WTC11 (cell line): ENCODE measurements around the gene CCL2. TPM values are rescaled to one million over a fixed set of nuclear protein-coding genes. Genes with fewer than 3 reads are reported as not detected.

ENCODE experiments used
- ATAC-seq: fragments of 200-7000 bp; cut with Tn5 transposase; 2 replicates; pipeline ENCODE4 v1.10.0; 2021; ENCODE audit warnings: mild to moderate bottlenecking, moderate library complexity
- CTCF ChIA-PET: fragments of 300-600 bp; sonication (Branson Sonifier 250); formaldehyde crosslinking; loops from one replicate; lab custom pipeline; 2021; ENCODE audit warnings: antibody characterized with exemption; lab: Charles Lee
- POLR2A ChIA-PET: fragments of 350-600 bp; sonication (Branson Sonifier 250); formaldehyde crosslinking; loops from one replicate; lab custom pipeline; 2021; ENCODE audit warnings: antibody characterized with exemption; lab: Charles Lee
- DNase-seq: peaks from one replicate; pipeline ENCODE4 v3.0.0; 2021; ENCODE audit warnings: low spot score
- H3K27ac Mint-ChIP-seq: 2 replicates; pipeline ENCODE4 v1.8.0; 2021; ENCODE audit warnings: mixed read lengths
- H3K27me3 Mint-ChIP-seq: 2 replicates; pipeline ENCODE4 v1.8.0; 2021; ENCODE audit warnings: low read depth, mild to moderate bottlenecking, moderate library complexity, mixed read lengths
- H3K36me3 Mint-ChIP-seq: 2 replicates; pipeline ENCODE4 v1.8.0; 2021; ENCODE audit warnings: mixed read lengths
- H3K4me1 Mint-ChIP-seq: 2 replicates; pipeline ENCODE4 v1.8.0; 2022; ENCODE audit warnings: mixed read lengths
- H3K4me3 Mint-ChIP-seq: 2 replicates; pipeline ENCODE4 v1.8.0; 2021; ENCODE audit warnings: mild to moderate bottlenecking, moderate library complexity, mixed read lengths
- H3K9me3 Mint-ChIP-seq: 2 replicates; pipeline ENCODE4 v1.8.0; 2021; ENCODE audit warnings: mixed read lengths
- CBFB ChIP-seq: sonication (generic); formaldehyde crosslinking; IDR thresholded peaks from 2 replicates; pipeline ENCODE4 v1.8.1; 2022; ENCODE audit warnings: mild to moderate bottlenecking, low read depth, missing genetic modification reagents
- CREB1 ChIP-seq: sonication (generic); formaldehyde crosslinking; IDR thresholded peaks from 2 replicates; pipeline ENCODE4 v1.8.0; 2023; ENCODE audit warnings: mild to moderate bottlenecking, missing genetic modification reagents
- E2F4 ChIP-seq: sonication (generic); formaldehyde crosslinking; IDR thresholded peaks from 2 replicates; pipeline ENCODE4 v1.8.1; 2022; ENCODE audit warnings: low read depth, mild to moderate bottlenecking, moderate library complexity, missing genetic modification reagents, borderline replicate concordance
- ERG ChIP-seq: fragments of 250-450 bp; sonication (Bioruptor Pico); IDR thresholded peaks from 2 replicates; pipeline ENCODE4 v1.8.0; 2021; ENCODE audit warnings: mild to moderate bottlenecking
- ETV6 ChIP-seq: sonication (generic); formaldehyde crosslinking; IDR thresholded peaks from 2 replicates; pipeline ENCODE4 v1.8.1; 2022; ENCODE audit warnings: mild to moderate bottlenecking, missing genetic modification reagents
- GABPB1 ChIP-seq: sonication (generic); formaldehyde crosslinking; IDR thresholded peaks from 2 replicates; pipeline ENCODE4 v1.8.1; 2023; ENCODE audit warnings: mild to moderate bottlenecking, missing genetic modification reagents
- IRF1 ChIP-seq: sonication (generic); formaldehyde crosslinking; IDR thresholded peaks from 2 replicates; pipeline ENCODE4 v1.8.0; 2023; ENCODE audit warnings: missing genetic modification reagents
- JAZF1 ChIP-seq: fragments of 250-450 bp; sonication (Bioruptor Pico); IDR thresholded peaks from 2 replicates; pipeline ENCODE4 v1.9.0; 2021; ENCODE audit warnings: moderate library complexity, mild to moderate bottlenecking, inconsistent platforms
- NR1H2 ChIP-seq: sonication (generic); formaldehyde crosslinking; IDR thresholded peaks from 2 replicates; pipeline ENCODE4 v1.9.0; 2021; ENCODE audit warnings: mild to moderate bottlenecking, moderate library complexity, missing genetic modification reagents
- NR2C2 ChIP-seq: sonication (generic); formaldehyde crosslinking; IDR thresholded peaks from 2 replicates; pipeline ENCODE4 v1.8.0; 2022; ENCODE audit warnings: mild to moderate bottlenecking, missing genetic modification reagents
- NR3C1 ChIP-seq: sonication (generic); formaldehyde crosslinking; conservative IDR thresholded peaks from 2 replicates; pipeline ENCODE4 v1.8.1; 2023; ENCODE audit warnings: low read depth, mild to moderate bottlenecking, missing genetic modification reagents
- PREB ChIP-seq: sonication (generic); formaldehyde crosslinking; IDR thresholded peaks from 2 replicates; pipeline ENCODE4 v1.8.1; 2022; ENCODE audit warnings: mild to moderate bottlenecking, missing genetic modification reagents, moderate library complexity, borderline replicate concordance
- RORB ChIP-seq: fragments of 250-450 bp; sonication (Bioruptor Pico); IDR thresholded peaks from 2 replicates; pipeline ENCODE4 v1.9.0; 2021; ENCODE audit warnings: mild to moderate bottlenecking
- TCF7 ChIP-seq: sonication (generic); formaldehyde crosslinking; IDR thresholded peaks from 2 replicates; pipeline ENCODE4 v1.8.0; 2022; ENCODE audit warnings: mild to moderate bottlenecking, low read depth, missing genetic modification reagents, moderate library complexity
- TEAD4 ChIP-seq: sonication (generic); formaldehyde crosslinking; IDR thresholded peaks from 2 replicates; pipeline ENCODE4 v1.8.0; 2022; ENCODE audit warnings: mild to moderate bottlenecking, missing genetic modification reagents
- ZBTB21 ChIP-seq: sonication (generic); formaldehyde crosslinking; IDR thresholded peaks from 2 replicates; pipeline ENCODE4 v1.8.1; 2023; ENCODE audit warnings: mild to moderate bottlenecking, missing genetic modification reagents, borderline replicate concordance
- ZNF281 ChIP-seq: sonication (generic); formaldehyde crosslinking; IDR thresholded peaks from 2 replicates; pipeline ENCODE4 v1.8.0; 2023; ENCODE audit warnings: mild to moderate bottlenecking, missing genetic modification reagents
- ZNF317 ChIP-seq: sonication (generic); formaldehyde crosslinking; IDR thresholded peaks from 2 replicates; pipeline ENCODE4 v1.8.1; 2023; ENCODE audit warnings: low read depth, mild to moderate bottlenecking, moderate library complexity, missing genetic modification reagents, borderline replicate concordance
- ZNF396 ChIP-seq: fragments of 250-450 bp; sonication (Bioruptor Pico); IDR thresholded peaks from 2 replicates; pipeline ENCODE4 v1.8.0; 2021; ENCODE audit warnings: mild to moderate bottlenecking, moderate library complexity, borderline replicate concordance
- ZNF671 ChIP-seq: fragments of 250-450 bp; sonication (Bioruptor Pico); IDR thresholded peaks from 2 replicates; pipeline ENCODE4 v1.8.0; 2021; ENCODE audit warnings: mild to moderate bottlenecking
- total RNA-seq: library from RNA; stranded (reverse); gene quantifications from 3 replicates; pipeline ENCODE4 v1.2.3, GENCODE V29; 2021
- TF ChIP-seq, protein P1 (sequence below): sonication (generic); formaldehyde crosslinking; IDR thresholded peaks from 2 replicates; pipeline ENCODE4 v1.8.1; 2022; ENCODE audit warnings: low read depth, missing genetic modification reagents, borderline replicate concordance

CCL2 gene
- total RNA-seq, 1 experiment from 2014 or later: 5.3 TPM

GRCh38 chr17:34257299-34257985 is 2.4 kb downstream of the CCL2 start:
- H3K27me3 Mint-ChIP-seq: peaks cover 30% of the 10 kb centered on the region
- no peak for DNase-seq
- no peaks in the 10 kb centered on the region for H3K36me3 Mint-ChIP-seq
- ATAC-seq: no peak
- no peak overlapping the region for H3K27ac Mint-ChIP-seq
- ChIA-PET CTCF (no interaction called here), POLR2A (no interaction called here)
- no peaks in the 10 kb centered on the region for H3K9me3 Mint-ChIP-seq
- no peak for TF ChIP-seq TCF7 (CRISPR knock-in tag)
- TF ChIP-seq ERG (CRISPR knock-in tag): no peak
- no peak for TF ChIP-seq NR3C1
- TF ChIP-seq JAZF1 (CRISPR knock-in tag): no peak
- no peak for TF ChIP-seq E2F4 (CRISPR knock-in tag)
- TF ChIP-seq, protein P1, sequence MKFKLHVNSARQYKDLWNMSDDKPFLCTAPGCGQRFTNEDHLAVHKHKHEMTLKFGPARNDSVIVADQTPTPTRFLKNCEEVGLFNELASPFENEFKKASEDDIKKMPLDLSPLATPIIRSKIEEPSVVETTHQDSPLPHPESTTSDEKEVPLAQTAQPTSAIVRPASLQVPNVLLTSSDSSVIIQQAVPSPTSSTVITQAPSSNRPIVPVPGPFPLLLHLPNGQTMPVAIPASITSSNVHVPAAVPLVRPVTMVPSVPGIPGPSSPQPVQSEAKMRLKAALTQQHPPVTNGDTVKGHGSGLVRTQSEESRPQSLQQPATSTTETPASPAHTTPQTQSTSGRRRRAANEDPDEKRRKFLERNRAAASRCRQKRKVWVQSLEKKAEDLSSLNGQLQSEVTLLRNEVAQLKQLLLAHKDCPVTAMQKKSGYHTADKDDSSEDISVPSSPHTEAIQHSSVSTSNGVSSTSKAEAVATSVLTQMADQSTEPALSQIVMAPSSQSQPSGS (CRISPR knock-in tag): no peak
- TF ChIP-seq RORB (CRISPR knock-in tag): no peak
- TF ChIP-seq, all 79 proteins: peak for 0
- peaks cover 43% of the 10 kb centered on the region for H3K4me1 Mint-ChIP-seq
- H3K4me3 Mint-ChIP-seq: no peak overlapping the region

- ChIA-PET POLR2A (no interaction called here), CTCF (no interaction called here)
- ATAC-seq: no peak
- Mint-ChIP-seq H3K4me3 (no peak overlapping the region), H3K27ac (no peak overlapping the region), H3K9me3 (no peaks in the 10 kb centered on the region), H3K36me3 (no peaks in the 10 kb centered on the region), H3K4me1 (peaks cover 38% of the 10 kb centered on the region), H3K27me3 (peaks cover 27% of the 10 kb centered on the region)
- no peak for TF ChIP-seq CBFB (CRISPR knock-in tag)
- TF ChIP-seq ETV6 (CRISPR knock-in tag): no peak
- TF ChIP-seq IRF1: no peak
- no peak for DNase-seq
Observed at GRCh38 chr17:34257986-34258326, 2.9 kb downstream of the CCL2 start.

DNA sequence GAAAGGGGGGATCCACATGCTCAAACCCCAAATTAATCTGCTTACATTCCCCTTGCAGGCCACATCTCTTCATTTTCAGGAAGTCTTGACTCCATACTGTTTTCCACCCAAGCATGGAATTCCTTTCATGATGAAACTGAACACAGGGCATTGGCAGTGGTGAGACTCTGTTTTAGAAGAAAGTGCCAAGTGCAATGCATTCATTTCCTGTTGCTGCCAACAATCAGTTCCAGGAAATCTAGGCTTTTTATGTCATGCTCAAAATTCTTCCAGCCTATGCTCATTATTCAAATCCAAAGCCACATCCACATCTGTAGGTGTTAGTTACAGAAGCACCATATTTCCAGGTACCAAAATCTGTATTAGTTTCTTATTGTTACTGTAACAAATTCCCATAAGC is 4.1 kb downstream of the CCL2 start:
- Mint-ChIP-seq H3K4me1 (peaks cover 28% of the 10 kb centered on the region), H3K4me3 (no peak overlapping the region), H3K9me3 (no peaks in the 10 kb centered on the region), H3K36me3 (no peaks in the 10 kb centered on the region), H3K27ac (no peak overlapping the region), H3K27me3 (peaks cover 18% of the 10 kb centered on the region)
- ChIA-PET POLR2A (no interaction called here), CTCF (no interaction called here)
- ATAC-seq (no peak), DNase-seq (no peak)
- TF ChIP-seq ZBTB21 (CRISPR knock-in tag) (no peak), NR1H2 (CRISPR knock-in tag) (no peak), PREB (CRISPR knock-in tag) (no peak), ZNF317 (CRISPR knock-in tag) (no peak), CREB1 (CRISPR knock-in tag) (no peak), CBFB (CRISPR knock-in tag) (no peak), NR2C2 (CRISPR knock-in tag) (no peak), ZNF671 (CRISPR knock-in tag) (no peak), ZNF396 (CRISPR knock-in tag) (no peak), TEAD4 (CRISPR knock-in tag) (no peak), ERG (CRISPR knock-in tag) (no peak), GABPB1 (CRISPR knock-in tag) (no peak), E2F4 (CRISPR knock-in tag) (no peak), ZNF281 (CRISPR knock-in tag) (no peak)
